HG03565 (cell line): ENCODE results near the gene SMARCA4.

Source experiments
- ATAC-seq: cut with Tn5 transposase; IDR thresholded peaks from one replicate; pipeline ENCODE4 v1.9.1; 2021; ENCODE audit warnings: mild to moderate bottlenecking, moderate library complexity; ENCODE audit not compliant: unreplicated experiment

Gene SMARCA4

DNA sequence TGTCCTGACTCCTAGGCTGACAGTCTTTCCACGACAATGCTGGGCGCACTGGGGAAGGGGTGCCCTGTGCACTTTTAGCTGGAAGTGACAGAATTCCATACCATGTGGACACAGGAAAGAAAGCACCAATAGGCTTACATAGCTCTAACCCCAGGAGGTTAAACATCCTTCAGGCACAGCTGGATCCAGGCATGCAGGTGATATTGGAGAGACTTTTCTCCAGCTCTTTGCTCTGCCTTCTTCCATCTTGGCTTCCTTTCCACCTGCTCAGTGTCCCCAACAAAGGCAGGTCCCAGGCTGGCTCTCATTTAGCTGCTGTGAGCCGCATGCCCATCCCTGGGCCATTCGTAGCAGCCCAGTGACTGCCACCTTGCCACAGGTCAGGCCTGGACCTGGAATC, 67.3 kb downstream of the SMARCA4 start:
- no peak for ATAC-seq

DNA sequence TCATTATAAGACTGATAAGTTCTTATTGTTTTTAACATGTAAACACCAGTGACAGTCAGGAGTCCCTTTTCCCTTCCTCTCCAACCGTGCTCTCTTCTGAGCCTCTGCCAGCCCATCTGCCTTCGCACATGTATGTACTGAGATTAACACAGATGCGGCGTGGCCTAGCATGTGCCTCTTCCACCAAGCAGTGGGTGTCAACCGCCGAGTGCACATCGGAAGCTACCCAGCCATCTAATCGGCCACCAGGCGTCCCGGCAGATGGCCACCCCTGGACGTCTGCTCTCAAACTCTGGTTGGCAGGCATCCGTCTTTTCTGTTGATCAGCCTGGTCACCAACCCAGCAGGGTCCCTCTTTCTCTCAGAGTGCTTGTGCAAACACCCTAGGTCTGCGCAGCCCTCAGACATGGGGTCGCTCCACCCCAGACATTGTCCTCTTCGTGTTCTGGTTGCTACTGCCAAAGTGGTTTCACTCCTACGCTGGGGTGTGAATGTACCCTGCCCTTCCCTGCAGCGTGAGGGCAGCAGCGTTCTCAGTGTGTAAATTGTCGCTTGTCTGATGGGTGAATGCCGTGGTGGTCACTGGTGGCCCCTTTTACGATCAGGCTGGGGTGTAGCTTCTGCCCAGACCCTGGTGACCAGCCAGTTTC, 70.7 kb downstream of the SMARCA4 start:
- no peak for ATAC-seq

DNA sequence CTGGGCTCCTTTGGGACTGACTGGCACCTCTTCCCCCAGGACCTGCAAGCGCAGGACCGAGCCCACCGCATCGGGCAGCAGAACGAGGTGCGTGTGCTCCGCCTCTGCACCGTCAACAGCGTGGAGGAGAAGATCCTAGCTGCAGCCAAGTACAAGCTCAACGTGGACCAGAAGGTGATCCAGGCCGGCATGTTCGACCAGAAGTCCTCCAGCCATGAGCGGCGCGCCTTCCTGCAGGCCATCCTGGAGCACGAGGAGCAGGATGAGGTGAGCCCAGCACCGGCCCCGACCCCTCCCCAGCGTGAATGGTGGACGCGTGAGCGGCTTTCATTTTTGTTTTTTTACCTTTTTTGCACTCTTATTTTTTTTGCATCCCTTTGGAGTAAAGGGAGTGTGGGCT, 72.4 kb downstream of the SMARCA4 start:
- no peak for ATAC-seq

DNA sequence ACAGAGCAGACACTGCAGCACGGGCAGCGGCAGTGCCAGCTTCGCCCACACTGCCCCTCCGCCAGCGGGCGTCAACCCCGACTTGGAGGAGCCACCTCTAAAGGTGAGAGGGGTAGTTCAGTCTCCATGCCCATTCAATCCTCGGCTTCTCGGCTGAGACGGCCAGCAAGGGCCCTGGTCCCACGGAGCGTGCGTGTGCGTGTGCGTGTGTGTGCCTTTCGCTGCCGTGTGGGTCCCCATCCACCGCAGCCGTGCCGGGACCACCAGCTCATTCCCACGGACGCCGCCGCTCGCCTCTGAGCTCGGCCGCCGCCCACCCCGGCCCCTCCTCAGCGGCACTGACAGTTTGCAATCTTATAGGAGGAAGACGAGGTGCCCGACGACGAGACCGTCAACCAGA, 72.9 kb downstream of the SMARCA4 start:
- no peak for ATAC-seq

DNA sequence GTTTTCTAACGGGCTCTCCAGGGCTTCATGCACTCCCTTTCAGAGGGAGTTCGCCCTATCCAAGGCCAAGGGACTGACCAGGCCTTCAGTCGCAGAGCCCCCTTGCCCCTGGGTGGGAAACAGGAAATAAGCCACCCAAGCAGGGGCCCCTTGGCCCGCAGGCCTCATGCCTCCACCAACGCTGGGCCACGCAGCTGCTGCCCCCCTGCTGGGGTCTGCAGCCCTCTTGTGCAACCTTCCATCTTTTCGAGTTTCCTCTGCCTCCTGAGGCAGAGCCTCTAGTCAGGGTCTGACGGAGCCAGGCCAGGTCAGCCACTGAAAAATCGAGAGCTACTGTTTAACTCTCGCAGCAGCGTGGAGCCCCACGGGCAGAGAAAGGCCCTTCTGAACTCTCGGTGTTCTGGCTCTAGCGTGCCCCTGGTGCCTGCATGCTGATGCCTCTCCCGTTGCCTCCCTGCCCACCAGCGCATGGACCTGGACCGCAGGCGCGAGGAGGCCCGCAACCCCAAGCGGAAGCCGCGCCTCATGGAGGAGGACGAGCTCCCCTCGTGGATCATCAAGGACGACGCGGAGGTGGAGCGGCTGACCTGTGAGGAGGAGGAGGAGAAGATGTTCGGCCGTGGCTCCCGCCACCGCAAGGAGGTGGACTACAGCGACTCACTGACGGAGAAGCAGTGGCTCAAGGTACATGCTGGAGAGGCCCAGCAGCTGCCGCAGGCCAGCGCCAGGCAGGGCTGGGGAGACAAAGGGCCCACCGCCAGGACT, 73.8 kb downstream of the SMARCA4 start:
- ATAC-seq = no peak

DNA sequence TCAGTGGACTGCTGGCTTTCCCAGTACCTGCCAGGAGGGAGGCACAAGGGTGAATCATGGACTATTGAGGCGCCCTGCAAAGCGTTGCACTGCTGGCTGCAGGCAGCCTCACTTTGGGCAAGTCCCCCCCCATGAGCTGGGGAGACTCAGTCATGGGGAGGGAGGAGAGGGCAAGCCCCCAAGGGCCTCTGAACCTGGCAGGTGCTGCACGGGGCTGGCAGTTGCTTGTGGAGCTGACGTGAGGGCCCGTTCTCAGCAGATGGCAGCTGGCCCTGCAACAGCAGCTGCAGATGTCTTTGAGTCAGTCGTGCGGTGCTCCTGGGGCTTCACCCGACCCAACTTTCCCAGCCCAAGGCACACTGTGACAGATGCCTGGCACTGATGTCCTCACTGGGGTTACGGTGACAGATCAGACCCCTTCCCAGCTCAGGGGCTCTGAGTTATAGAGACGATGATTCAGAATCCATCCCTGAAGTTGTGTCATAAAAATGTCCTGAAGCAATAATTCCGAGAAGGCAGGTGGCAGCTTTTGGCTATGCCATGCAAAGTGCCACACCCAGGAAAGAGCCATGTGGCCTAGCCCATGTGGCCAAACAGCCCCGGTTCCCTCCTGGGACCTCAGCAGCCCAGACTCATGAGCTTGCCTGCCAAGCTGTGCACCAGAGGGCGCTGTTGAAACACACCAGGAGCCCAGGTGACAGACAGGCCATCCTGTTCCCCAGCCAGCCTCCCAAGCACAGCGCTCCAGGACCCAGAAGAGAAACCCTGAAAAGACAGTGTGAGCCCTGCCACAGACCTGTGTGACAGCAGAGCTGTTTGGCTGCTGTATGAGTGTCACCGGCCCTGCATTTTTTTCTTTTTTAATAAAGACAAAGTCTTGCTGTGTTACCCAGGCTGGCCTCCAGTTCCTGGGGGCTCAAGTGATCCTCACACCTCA, 74.9 kb downstream of the SMARCA4 start:
- peak; percentile 59 for ATAC-seq

DNA sequence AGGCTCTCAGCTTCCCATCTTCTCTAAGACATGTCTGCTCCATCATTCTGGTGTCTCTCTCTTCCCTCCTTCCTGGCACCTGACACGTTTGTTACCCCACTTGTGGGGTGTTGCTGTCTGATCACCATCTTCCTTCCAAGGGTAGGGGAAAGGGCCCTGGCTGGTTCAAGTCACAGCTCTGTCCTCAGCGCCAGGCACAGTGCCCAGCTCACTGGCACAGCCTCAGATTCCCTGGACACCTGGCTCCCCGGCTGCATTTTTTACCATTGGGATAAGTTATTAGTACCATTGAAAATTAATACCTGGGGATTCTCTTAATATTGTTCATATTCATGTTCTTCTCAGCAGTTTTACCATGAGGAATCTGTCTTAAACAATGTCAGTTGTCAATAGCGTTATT, 77.7 kb downstream of the SMARCA4 start:
- no peak for ATAC-seq

DNA sequence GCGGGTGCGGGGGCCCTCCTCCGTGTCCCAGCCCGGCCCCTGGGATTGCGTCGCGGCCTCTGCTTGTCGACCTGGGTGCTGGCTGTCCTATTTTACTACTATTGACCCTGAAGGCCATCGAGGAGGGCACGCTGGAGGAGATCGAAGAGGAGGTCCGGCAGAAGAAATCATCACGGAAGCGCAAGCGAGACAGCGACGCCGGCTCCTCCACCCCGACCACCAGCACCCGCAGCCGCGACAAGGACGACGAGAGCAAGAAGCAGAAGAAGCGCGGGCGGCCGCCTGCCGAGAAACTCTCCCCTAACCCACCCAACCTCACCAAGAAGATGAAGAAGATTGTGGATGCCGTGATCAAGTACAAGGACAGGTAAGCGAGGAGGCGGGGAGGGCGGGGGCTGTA, 80.4 kb downstream of the SMARCA4 start:
- no peak for ATAC-seq

DNA sequence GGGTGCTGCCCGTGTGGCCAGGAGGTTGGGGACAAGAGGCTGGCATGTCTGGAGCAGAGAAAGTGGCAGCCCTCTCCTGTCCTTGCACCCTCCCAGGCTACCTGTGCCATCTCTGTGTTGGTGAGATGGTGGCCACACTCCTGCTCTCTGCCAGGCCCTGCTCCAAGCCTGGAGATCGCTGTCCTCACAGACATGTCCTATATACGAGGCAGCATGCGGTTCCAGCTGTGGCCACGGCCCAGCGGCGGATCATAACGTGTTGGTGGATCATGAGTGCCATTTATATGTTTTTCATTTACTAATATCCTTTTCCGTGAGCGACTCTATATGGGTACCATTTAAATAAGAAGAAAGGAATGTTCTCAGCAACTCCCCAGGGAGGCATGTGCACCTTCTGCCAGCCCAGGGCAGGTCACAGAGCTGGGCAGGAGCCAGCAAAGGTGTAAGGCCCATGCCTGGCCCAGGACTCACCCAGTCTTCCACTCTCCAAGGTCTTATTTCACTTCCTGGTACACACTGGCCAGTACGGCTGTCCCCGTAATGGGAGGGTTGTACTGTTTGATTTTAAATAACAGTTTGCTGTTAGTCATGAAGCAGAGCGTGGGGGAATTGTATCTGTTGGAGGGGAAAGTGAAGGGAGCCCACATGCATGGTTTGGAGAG, 81.3 kb downstream of the SMARCA4 start:
- ATAC-seq = no peak

DNA sequence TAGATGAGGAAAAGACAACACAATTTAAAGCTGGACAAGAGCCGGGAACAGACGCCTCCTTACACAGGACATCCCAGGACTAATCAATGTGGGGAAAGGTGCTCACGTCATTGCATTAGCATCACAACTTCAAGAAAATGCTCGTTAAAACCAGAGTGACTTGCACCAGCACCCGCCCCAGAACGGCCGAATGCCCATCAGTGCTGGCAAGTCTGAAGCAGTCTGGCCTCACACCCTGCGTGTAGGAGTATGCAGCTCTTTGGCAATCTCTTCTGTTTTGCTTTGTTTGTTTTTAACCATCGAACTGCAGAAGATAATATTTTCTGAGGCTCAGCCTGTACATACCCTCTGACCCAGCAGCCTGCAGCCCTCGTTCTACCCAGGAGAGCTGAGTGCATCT, 83.6 kb downstream of the SMARCA4 start:
- ATAC-seq = no peak

DNA sequence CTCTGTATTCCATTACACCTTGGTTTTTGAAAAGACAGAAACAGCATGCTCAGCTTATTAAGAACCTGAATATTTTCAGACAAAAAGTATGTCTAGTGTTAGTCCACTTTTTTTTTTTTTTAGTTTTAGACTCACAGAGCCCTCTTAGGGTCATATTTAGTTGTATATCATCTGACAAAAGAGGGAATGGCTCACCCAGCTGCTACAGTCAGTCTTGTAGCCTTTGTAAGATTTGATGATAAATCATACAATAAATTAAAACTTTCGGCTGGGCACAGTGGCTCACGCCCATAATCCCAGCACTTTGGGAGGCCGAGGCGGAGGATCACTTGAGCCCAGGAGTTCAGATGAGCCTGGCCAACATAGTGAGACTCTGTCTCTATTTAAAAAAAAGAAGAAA, 84.7 kb downstream of the SMARCA4 start:
- no peak for ATAC-seq

DNA sequence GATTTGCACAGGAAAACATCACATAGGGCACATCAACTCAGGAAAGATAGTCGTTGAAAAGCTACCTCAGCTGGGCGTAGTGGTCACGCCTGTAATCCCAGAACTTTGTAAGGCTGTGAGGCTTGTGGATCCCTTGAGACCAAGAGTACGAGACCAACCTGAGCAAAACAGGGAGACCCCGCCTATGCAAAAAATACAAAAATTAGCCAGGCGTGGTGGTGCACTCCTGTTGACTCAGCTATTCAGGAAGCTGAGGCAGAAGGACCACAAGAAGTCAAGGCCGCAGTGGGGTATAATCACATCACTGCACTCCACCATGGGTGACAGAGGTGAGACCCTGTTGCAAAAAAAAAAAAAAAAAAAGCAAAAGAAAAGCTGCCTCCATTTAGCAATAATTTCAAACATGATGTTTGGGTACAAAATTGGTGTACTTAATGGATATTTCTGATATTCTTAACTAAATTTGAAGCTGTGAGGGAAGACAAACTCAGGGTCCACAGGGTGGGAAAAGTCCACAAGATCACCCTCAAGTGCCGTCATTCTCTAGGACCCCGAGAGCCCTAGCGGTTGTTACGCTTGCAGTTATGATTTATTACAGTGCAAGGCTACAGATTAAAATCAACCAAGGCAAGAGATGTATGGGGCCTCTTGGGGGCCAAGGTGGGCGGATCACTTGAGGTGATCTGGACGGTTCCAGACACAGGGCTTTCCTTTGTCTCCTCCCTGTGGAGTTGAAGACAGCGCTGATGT, 86.0 kb downstream of the SMARCA4 start:
- ATAC-seq = no peak

DNA sequence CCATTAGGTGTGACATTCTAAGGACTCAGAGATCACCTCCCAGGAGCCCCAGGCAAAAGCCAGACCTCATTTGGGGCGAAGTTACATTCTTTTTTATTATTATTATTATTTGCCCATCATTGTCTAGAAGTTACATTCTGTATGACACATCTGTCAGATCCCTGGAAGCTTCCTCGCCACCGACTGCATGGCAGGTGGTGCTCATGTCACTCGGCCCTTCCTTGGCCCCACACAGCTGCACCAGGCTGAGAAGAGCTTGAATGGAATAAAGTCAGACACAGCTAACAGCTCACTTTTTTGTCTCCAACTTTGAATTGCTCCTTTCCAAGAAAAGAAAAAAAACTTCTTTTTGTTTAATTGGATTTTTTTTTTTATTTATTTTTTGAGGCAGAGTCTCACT, 87.0 kb downstream of the SMARCA4 start:
- no peak for ATAC-seq

DNA sequence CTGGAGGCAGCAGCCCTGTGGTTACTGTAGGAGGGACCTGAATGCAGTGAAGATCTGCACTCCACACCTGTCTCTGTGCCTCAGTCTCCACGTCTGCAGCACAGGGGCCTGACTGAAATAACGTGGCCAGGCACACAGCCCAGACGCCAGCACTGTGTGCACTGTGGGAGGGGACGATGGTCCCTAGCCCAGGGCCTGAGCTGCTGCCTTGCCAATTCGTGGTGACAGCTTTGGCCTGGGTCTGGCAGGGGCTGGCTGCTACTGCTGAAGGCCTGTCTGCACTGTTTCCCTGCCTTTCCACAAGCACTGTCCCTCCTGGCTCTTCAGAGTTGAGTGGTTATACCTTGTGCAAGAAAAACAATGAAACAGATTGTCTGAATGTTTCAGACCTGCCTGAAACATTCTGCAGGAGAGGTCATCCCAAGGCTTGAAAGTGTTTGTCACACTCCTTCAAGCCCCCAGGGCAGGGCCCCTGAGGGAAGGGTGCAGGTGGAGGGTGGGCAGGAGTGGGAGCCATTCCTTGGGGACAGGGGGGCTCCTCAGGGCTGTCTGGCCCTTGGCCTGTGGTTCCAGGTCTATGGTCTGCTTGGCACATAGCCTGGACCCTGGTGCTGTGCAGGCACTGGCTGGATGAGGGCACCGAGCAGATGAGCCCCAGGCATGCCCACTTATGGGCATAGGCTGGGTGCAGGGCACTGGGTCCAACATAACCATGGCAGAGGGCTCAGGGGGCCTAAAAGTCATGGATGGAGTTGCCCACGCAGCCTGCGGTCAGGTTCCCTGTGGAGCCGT, 89.7 kb downstream of the SMARCA4 start:
- ATAC-seq = no peak

DNA sequence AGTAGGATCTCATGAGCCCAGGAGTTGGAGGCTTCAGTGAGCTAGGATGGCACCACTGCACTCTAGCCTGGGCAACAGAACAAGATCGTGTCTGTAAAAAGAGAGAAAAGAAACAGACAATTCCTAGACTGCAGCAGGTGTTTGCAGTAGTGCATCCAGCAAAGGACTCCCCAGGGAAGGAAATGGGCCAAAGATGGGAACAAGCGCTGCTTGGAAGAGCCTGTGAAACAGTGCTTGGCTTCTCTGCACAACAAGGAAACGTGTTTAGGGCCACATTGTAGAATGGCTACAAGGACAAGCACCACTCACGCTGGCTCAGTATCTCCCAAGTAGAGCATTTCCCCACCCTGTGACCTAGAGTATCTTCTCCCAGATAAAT, 93.0 kb downstream of the SMARCA4 start:
- ATAC-seq = no peak

DNA sequence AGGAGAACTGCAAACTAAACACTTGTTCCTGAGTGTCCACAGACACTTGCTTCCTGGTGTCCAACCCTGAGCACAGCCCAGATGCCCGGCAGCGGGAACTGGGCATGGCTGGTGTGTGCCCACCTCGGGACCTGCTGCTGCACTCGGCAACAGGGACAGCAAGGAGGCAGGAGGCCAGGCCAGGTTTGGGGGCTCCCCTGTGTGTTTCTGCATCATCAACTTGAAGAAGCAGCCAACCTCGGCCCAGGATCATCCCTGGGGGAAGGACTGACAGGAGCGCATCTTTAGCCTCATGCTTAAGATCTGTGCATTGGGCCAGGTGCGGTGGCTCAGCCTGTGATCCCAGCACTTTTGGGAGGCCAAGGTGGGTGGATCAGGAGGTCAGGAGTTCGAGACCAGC, 93.4 kb downstream of the SMARCA4 start:
- ATAC-seq = no peak

DNA sequence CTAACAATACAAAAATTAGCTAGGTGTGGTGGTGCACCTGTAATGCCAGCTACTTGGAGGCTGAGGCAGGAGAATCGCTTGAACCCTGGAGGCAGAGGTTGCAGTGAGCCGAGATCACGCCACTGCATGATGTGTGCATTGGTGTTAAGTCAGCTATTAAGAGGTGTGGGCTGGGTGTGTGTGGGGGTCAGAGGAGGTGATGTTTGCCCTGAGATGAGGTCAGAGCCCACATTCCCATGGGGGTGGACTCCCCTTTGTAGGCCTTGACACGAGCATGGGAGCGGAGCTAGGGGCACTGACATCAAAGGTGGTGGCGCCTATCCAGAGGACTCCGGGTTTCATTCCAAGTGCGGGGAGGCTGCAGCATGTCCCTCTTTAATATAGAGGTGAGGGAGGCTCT, 93.8 kb downstream of the SMARCA4 start:
- no peak for ATAC-seq

DNA sequence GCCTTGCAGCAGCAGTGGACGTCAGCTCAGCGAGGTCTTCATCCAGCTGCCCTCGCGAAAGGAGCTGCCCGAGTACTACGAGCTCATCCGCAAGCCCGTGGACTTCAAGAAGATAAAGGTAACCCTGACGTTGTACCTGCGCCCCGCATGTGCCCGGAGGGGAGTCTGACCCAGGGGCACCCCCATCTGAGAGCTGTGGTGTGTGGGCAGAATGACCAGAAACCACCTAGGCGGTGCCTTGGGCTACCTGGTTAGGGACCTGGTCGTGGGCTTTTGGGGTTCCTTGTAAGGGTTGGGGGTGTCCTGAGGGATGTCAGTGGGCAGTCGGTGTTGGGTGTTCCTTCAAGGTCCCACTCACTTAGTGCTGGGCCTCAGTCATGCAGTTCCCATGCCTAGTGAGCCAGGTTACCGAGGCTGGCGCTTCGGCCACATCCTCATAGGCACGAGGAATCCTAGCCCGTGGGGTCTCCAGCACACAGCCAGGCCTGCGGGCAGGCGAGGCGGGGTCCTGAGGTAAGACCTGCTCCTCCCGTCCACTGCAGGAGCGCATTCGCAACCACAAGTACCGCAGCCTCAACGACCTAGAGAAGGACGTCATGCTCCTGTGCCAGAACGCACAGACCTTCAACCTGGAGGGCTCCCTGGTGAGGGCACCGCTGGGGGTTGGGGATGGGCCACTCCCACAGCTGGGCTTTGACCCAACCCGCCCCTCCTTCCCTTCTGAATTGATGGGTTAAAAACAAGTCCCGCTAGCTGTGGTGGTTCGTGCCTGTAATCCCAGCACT, 97.6 kb downstream of the SMARCA4 start:
- ATAC-seq = no peak
